ENCODE measurements around the gene ARL10. TPM values are rescaled to one million over a fixed set of nuclear protein-coding genes. Genes with fewer than 3 reads are reported as not detected.

The ARL10 gene
- total RNA-seq, 4 donors from 2014 or later: 12.0 to 54.6 (median 16.9) TPM

GRCh38 chr5:176392526-176392925 is 27.2 kb downstream of the ARL10 start:
- TF ChIP-seq EP300 (IDR thresholded peaks at IDR 0.05): no peak
- Histone ChIP-seq H3K36me3 (peaks cover 0 to 68% (median 0%) of the 10 kb centered on the region in 3 donors), H3K4me3 (no peak overlapping the region), H3K4me1 (peaks cover 0 to 40% (median 8%) of the 10 kb centered on the region in 4 donors), H3K27me3 (no peaks in the 10 kb centered on the region), H3K9me3 (no peaks in the 10 kb centered on the region), H3K27ac (no peak overlapping the region)
- WGBS, 2 donors: 85 to 86% methylated on average over 11 of the region's 11 CpGs
- no peak for DNase-seq (ENCODE audit: low spot score in 2 of 2)

GRCh38 chr5:176394096-176394495 is 28.8 kb downstream of the ARL10 start:
- no peak overlapping the region for H3K4me3 ChIP-seq
- no peak for DNase-seq (ENCODE audit: low spot score in 2 of 2)
- 88 to 89% methylated on average over 9 of the region's 9 CpGs for WGBS, 2 donors
- no peaks in the 10 kb centered on the region for H3K27me3 ChIP-seq
- no peak overlapping the region for H3K27ac ChIP-seq
- H3K9me3 ChIP-seq: no peaks in the 10 kb centered on the region
- TF ChIP-seq CTCF (IDR thresholded peaks at IDR 0.05) (no peak), EP300 (IDR thresholded peaks at IDR 0.05) (no peak)
- H3K36me3 ChIP-seq: peaks cover 0 to 68% (median 0%) of the 10 kb centered on the region in 3 donors
- peaks cover 0 to 39% (median 6%) of the 10 kb centered on the region in 4 donors for H3K4me1 ChIP-seq

GRCh38 chr5:176394881-176395675 is 29.8 kb downstream of the ARL10 start:
- TF ChIP-seq CTCF (IDR thresholded peaks at IDR 0.05): no peak
- Histone ChIP-seq H3K4me3 (no peak overlapping the region), H3K9me3 (no peaks in the 10 kb centered on the region), H3K36me3 (peaks cover 0 to 68% (median 0%) of the 10 kb centered on the region in 3 donors), H3K4me1 (peaks cover 0 to 32% (median 0%) of the 10 kb centered on the region in 4 donors), H3K27ac (peak overlapping the region in 1 of 4 donors; percentile 65), H3K27me3 (no peaks in the 10 kb centered on the region)
- 78 to 90% methylated on average over 11 of the region's 11 CpGs for WGBS, 2 donors
- no peak for DNase-seq (ENCODE audit: low spot score in 2 of 2)

GRCh38 chr5:176396330-176396729 is 31.0 kb downstream of the ARL10 start:
- H3K27me3 ChIP-seq: no peaks in the 10 kb centered on the region
- no peak overlapping the region for H3K4me3 ChIP-seq
- H3K36me3 ChIP-seq: peaks cover 0 to 68% (median 0%) of the 10 kb centered on the region in 3 donors
- H3K4me1 ChIP-seq: peaks cover 0 to 39% (median 6%) of the 10 kb centered on the region in 4 donors
- no peaks in the 10 kb centered on the region for H3K9me3 ChIP-seq
- no peak for TF ChIP-seq POLR2A (IDR thresholded peaks at IDR 0.05)
- TF ChIP-seq CTCF (IDR thresholded peaks at IDR 0.05): no peak
- no peak for TF ChIP-seq EP300 (IDR thresholded peaks at IDR 0.05)
- no peak for DNase-seq (ENCODE audit: low spot score in 2 of 2)
- WGBS, 2 donors: 50 to 56% methylated on average over 6 of the region's 6 CpGs
- H3K27ac ChIP-seq: peak overlapping the region in 2 of 4 donors; percentile 55 to 65

GRCh38 chr5:176397736-176398420 is 32.6 kb downstream of the ARL10 start:
- H3K4me3 ChIP-seq: no peak overlapping the region
- no peaks in the 10 kb centered on the region for H3K27me3 ChIP-seq
- H3K36me3 ChIP-seq: peaks cover 0 to 54% (median 0%) of the 10 kb centered on the region in 3 donors
- H3K4me1 ChIP-seq: peaks cover 0 to 54% (median 7%) of the 10 kb centered on the region in 4 donors
- 91 to 92% methylated on average over 18 of the region's 18 CpGs for WGBS, 2 donors
- no peak for DNase-seq (ENCODE audit: low spot score in 2 of 2)
- H3K9me3 ChIP-seq: no peaks in the 10 kb centered on the region
- no peak overlapping the region for H3K27ac ChIP-seq
- TF ChIP-seq CTCF (IDR thresholded peaks at IDR 0.05): no peak
- no peak for TF ChIP-seq EP300 (IDR thresholded peaks at IDR 0.05)
- no peak for TF ChIP-seq POLR2A (IDR thresholded peaks at IDR 0.05)

All from tibial nerve (tissue), 4 donors.